Neural cell (in vitro differentiated cells): ENCODE results near the gene FBXL2. TPM values are rescaled to one million over a fixed set of nuclear protein-coding genes. Genes with fewer than 3 reads are reported as not detected.

Experiments
- H2AFZ ChIP-seq: fragments of 200-600, 300-800 bp; sonication (generic), shearing (Covaris generic); 2 replicates; pipeline ENCODE4 v1.6.0; 2014; ENCODE audit warnings: low read depth, mild to moderate bottlenecking, antibody characterized with exemption, low read length, moderate library complexity
- H3F3A ChIP-seq: fragments of 200-600 bp; shearing (Covaris generic); 2 replicates; pipeline ENCODE4 v1.6.1; 2016; ENCODE audit warnings: mild to moderate bottlenecking, moderate library complexity, mixed read lengths, antibody characterized with exemption, low read length; ENCODE audit not compliant: insufficient read depth, poor library complexity, severe bottlenecking
- H3K27ac ChIP-seq: fragments of 200-600, 300-800 bp; sonication (generic), shearing (Covaris generic); 2 replicates; pipeline ENCODE4 v1.5.1; 2014; ENCODE audit warnings: mild to moderate bottlenecking, low read length, moderate library complexity
- H3K27me3 ChIP-seq: fragments of 300-800, 200-600 bp; sonication (generic), shearing (Covaris generic); 2 replicates; pipeline ENCODE4 v1.6.0; 2014; ENCODE audit warnings: mild to moderate bottlenecking, low read depth, low read length, moderate library complexity; ENCODE audit not compliant: insufficient read depth
- H3K36me3 ChIP-seq: fragments of 300-800, 200-600 bp; sonication (generic), shearing (Covaris generic); 2 replicates; pipeline ENCODE4 v1.5.1; 2014; ENCODE audit warnings: mild to moderate bottlenecking, antibody characterized with exemption, low read length, moderate library complexity; ENCODE audit not compliant: insufficient read depth
- H3K4me2 ChIP-seq: fragments of 300-800, 200-600 bp; sonication (generic), shearing (Covaris generic); 2 replicates; pipeline ENCODE4 v1.6.0; 2014; ENCODE audit warnings: mild to moderate bottlenecking, low read length
- H3K4me3 ChIP-seq: fragments of 300-800, 200-600 bp; sonication (generic), shearing (Covaris generic); 2 replicates; pipeline ENCODE4 v1.5.1; 2014; ENCODE audit warnings: mild to moderate bottlenecking, low read length, moderate library complexity
- H3K79me2 ChIP-seq: fragments of 200-600 bp; shearing (Covaris generic); replicated peaks from 2 replicates; pipeline ENCODE4 v1.6.0; 2014; ENCODE audit warnings: mild to moderate bottlenecking, low read length, moderate library complexity; ENCODE audit not compliant: insufficient read depth
- H3K9ac ChIP-seq: fragments of 300-800, 200-600 bp; sonication (generic), shearing (Covaris generic); 2 replicates; pipeline ENCODE4 v1.6.1; 2016; ENCODE audit warnings: mild to moderate bottlenecking, low read length, mixed read lengths
- H3K9me2 ChIP-seq: fragments of 200-600 bp; shearing (Covaris generic); 2 replicates; pipeline ENCODE4 v1.6.1; 2016; ENCODE audit warnings: mild to moderate bottlenecking, low read length, mixed read lengths; ENCODE audit not compliant: insufficient read depth
- H3K9me3 ChIP-seq: fragments of 200-600, 300-800 bp; sonication (generic), shearing (Covaris generic); 2 replicates; pipeline ENCODE4 v1.6.1; 2016; ENCODE audit warnings: mild to moderate bottlenecking, mixed run types, low read length, moderate library complexity, mixed read lengths
- H4K20me1 ChIP-seq: fragments of 200-600 bp; shearing (Covaris generic); 2 replicates; pipeline ENCODE4 v1.6.1; 2016; ENCODE audit warnings: mild to moderate bottlenecking, mixed run types; ENCODE audit not compliant: insufficient read depth
- CTCF ChIP-seq: fragments of 450-650 bp; IDR thresholded peaks from 2 replicates; pipeline ENCODE4 v1.5.1; 2014; ENCODE audit warnings: antibody characterized with exemption, mild to moderate bottlenecking, moderate library complexity; ENCODE audit not compliant: poor library complexity, severe bottlenecking
- EP300 ChIP-seq: fragments of 450-650 bp; conservative IDR thresholded peaks from 2 replicates; pipeline ENCODE4 v1.6.1; 2014; ENCODE audit warnings: antibody characterized with exemption, mild to moderate bottlenecking, moderate library complexity; ENCODE audit not compliant: poor library complexity, severe bottlenecking
- EZH2 ChIP-seq: fragments of 200-600, 300-800 bp; shearing (Covaris generic), sonication (generic); IDR thresholded peaks from 2 replicates; pipeline ENCODE4 v1.6.1; 2014; ENCODE audit warnings: antibody characterized with exemption, low read length, borderline replicate concordance, mild to moderate bottlenecking; ENCODE audit not compliant: insufficient read depth, poor library complexity, severe bottlenecking
- MXI1 ChIP-seq: fragments of 450-650 bp; conservative IDR thresholded peaks from 2 replicates; pipeline ENCODE4 v1.6.1; 2014; ENCODE audit warnings: antibody characterized with exemption, mild to moderate bottlenecking; ENCODE audit not compliant: poor library complexity, severe bottlenecking
- POLR2AphosphoS5 ChIP-seq: IDR thresholded peaks from 2 replicates; pipeline ENCODE4 v1.6.1; 2012
- RAD21 ChIP-seq: fragments of 450-650 bp; conservative IDR thresholded peaks from 2 replicates; pipeline ENCODE4 v1.6.1; 2014; ENCODE audit warnings: antibody characterized with exemption, mild to moderate bottlenecking, moderate library complexity
- REST ChIP-seq: IDR thresholded peaks from 2 replicates; pipeline ENCODE4 v1.6.1; 2012; ENCODE audit warnings: borderline replicate concordance
- SMC3 ChIP-seq: fragments of 450-650 bp; conservative IDR thresholded peaks from 2 replicates; pipeline ENCODE4 v1.6.1; 2014; ENCODE audit warnings: antibody characterized with exemption, mild to moderate bottlenecking, moderate library complexity; ENCODE audit not compliant: poor library complexity
- TAF1 ChIP-seq: IDR thresholded peaks from 2 replicates; pipeline ENCODE4 v1.6.1; 2012; ENCODE audit warnings: low read depth
- polyA plus RNA-seq: library from polyadenylated mRNA; depleted of rRNA; stranded (reverse); fragments of >200 nt; gene quantifications from 2 replicates; pipeline ENCODE4 v1.2.3, GENCODE V29; 2014

FBXL2 gene
- polyA plus RNA-seq, 1 donor from 2014 or later = 82.0 TPM

DNA sequence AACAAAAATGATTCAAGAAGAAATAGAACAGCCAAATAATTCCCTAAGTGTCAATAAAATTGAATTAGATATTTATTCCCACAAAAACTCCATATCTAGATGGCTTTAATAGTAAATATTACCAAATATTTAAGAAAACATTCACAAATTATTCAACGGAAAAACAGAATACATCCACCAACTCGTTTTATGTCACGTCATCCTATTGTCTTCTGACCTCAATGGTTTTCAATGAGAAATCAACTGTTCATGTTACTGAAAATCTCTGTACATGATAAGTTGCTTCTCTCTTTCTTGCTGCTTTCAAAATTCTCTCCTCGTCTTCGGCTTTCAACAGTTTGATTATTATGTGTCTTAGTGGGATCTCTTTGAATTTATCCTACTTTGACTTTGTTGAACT lies 17.1 kb upstream of the FBXL2 start:
- TF ChIP-seq REST (no peak), POLR2AphosphoS5 (no peak), MXI1 (no peak), TAF1 (no peak), CTCF (no peak), SMC3 (no peak), EP300 (no peak), RAD21 (no peak), EZH2 (no peak)
- no peak overlapping the region for H3K4me3 ChIP-seq
- H3K9me2 ChIP-seq = no peaks in the 10 kb centered on the region
- H3K9me3 ChIP-seq = no peaks in the 10 kb centered on the region
- H3K4me2 ChIP-seq = no peak overlapping the region
- H3K36me3 ChIP-seq = no peaks in the 10 kb centered on the region
- H3K27ac ChIP-seq = no peak overlapping the region
- no peak overlapping the region for H3K9ac ChIP-seq
- no peaks in the 10 kb centered on the region for H4K20me1 ChIP-seq
- H3K27me3 ChIP-seq = no peaks in the 10 kb centered on the region
- H2AFZ ChIP-seq = no peak overlapping the region
- no peaks in the 10 kb centered on the region for H3F3A ChIP-seq
- no peaks in the 10 kb centered on the region for H3K79me2 ChIP-seq

GRCh38 chr3:33269385-33269784 lies 7.9 kb upstream of the FBXL2 start:
- Histone ChIP-seq H3F3A (no peaks in the 10 kb centered on the region), H3K9me3 (no peaks in the 10 kb centered on the region), H3K27ac (no peak overlapping the region), H2AFZ (no peak overlapping the region), H4K20me1 (no peaks in the 10 kb centered on the region), H3K9me2 (no peaks in the 10 kb centered on the region), H3K79me2 (no peaks in the 10 kb centered on the region), H3K4me2 (no peak overlapping the region), H3K9ac (no peak overlapping the region), H3K27me3 (no peaks in the 10 kb centered on the region), H3K4me3 (no peak overlapping the region), H3K36me3 (no peaks in the 10 kb centered on the region)
- TF ChIP-seq POLR2AphosphoS5 (no peak), EP300 (no peak), CTCF (no peak), EZH2 (no peak), SMC3 (no peak), MXI1 (no peak), RAD21 (no peak), TAF1 (no peak), REST (no peak)
